B cell (primary cell): ENCODE results near the gene HIBCH.

Experiments used
- EZH2 ChIP-seq: IDR thresholded peaks from 2 replicates; pipeline ENCODE4 v1.6.1; 2012; ENCODE audit warnings: borderline replicate concordance, low read depth, mild to moderate bottlenecking, moderate library complexity, low read length; ENCODE audit not compliant: insufficient read depth, poor library complexity, severe bottlenecking
- TF ChIP-seq, protein P1 (sequence below): fragments of 200-600 bp; IDR thresholded peaks from one replicate; pipeline ENCODE4 v1.8.0; 2022; ENCODE audit warnings: antibody characterized with exemption, mild to moderate bottlenecking

DNA sequence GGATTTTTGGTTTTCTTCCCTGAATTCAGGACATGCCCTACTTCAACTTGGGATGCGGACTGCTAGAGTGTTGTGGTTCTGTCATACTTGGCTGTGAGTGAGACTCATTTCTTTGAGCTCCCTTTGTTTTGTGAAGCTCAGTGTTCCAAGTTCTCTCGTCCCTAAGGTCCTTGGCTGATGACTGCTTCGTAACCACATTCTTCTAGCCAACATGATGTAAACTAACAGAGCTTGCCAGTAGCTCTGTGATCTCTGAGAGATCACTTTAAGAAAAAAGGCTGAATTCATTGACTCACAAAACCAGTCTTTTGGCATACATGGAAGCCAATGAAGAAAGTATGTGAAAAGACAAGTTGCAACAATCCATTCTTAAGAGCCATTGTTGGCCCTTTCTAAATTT, 160.2 kb downstream of the HIBCH start:
- no peak for TF ChIP-seq EZH2
- TF ChIP-seq, protein P1, sequence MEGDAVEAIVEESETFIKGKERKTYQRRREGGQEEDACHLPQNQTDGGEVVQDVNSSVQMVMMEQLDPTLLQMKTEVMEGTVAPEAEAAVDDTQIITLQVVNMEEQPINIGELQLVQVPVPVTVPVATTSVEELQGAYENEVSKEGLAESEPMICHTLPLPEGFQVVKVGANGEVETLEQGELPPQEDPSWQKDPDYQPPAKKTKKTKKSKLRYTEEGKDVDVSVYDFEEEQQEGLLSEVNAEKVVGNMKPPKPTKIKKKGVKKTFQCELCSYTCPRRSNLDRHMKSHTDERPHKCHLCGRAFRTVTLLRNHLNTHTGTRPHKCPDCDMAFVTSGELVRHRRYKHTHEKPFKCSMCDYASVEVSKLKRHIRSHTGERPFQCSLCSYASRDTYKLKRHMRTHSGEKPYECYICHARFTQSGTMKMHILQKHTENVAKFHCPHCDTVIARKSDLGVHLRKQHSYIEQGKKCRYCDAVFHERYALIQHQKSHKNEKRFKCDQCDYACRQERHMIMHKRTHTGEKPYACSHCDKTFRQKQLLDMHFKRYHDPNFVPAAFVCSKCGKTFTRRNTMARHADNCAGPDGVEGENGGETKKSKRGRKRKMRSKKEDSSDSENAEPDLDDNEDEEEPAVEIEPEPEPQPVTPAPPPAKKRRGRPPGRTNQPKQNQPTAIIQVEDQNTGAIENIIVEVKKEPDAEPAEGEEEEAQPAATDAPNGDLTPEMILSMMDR, result no peak
